Endothelial cell (in vitro differentiated cells): ENCODE data around the gene WHRN. TPM values are rescaled to one million over a fixed set of nuclear protein-coding genes. Genes with fewer than 3 reads are reported as not detected.
A peak's percentile ranks its signal among the peaks of the same experiment; 100 is the strongest.

Source experiments
- DNase-seq: peaks from one replicate; pipeline ENCODE4 v3.0.0; 2021; ENCODE audit warnings: low spot score
- H3K27ac Mint-ChIP-seq: one replicate; pipeline ENCODE4 v1.8.0; 2021; ENCODE audit warnings: mixed read lengths, inconsistent platforms; ENCODE audit not compliant: unreplicated experiment
- H3K27me3 Mint-ChIP-seq: one replicate; pipeline ENCODE4 v1.8.0; 2021; ENCODE audit warnings: mild to moderate bottlenecking, moderate library complexity, mixed read lengths, inconsistent platforms; ENCODE audit not compliant: unreplicated experiment
- H3K36me3 Mint-ChIP-seq: one replicate; pipeline ENCODE4 v1.8.0; 2021; ENCODE audit warnings: mild to moderate bottlenecking, low read depth, mixed read lengths, inconsistent platforms; ENCODE audit not compliant: unreplicated experiment
- H3K4me1 Mint-ChIP-seq: one replicate; pipeline ENCODE4 v1.8.0; 2021; ENCODE audit warnings: mild to moderate bottlenecking, mixed read lengths, inconsistent platforms; ENCODE audit not compliant: unreplicated experiment
- H3K4me3 Mint-ChIP-seq: one replicate; pipeline ENCODE4 v1.8.0; 2021; ENCODE audit warnings: mild to moderate bottlenecking, mixed read lengths, inconsistent platforms; ENCODE audit not compliant: unreplicated experiment
- H3K9me3 Mint-ChIP-seq: one replicate; pipeline ENCODE4 v1.8.0; 2021; ENCODE audit warnings: mixed read lengths, inconsistent platforms; ENCODE audit not compliant: unreplicated experiment
- CTCF ChIP-seq: fragments of 200-600 bp; sonication (generic); IDR thresholded peaks from one replicate; pipeline ENCODE4 v1.5.0; 2021; ENCODE audit warnings: antibody characterized with exemption; ENCODE audit not compliant: unreplicated experiment
- total RNA-seq: library from RNA; stranded (reverse); fragmentation: NEBNext Ultra II Directional; extraction: Animal tissue kit (Norgen Biotek cat#: 25700); gene quantifications from one replicate; pipeline ENCODE4 v1.2.1, GENCODE V29; 2021; ENCODE audit not compliant: unreplicated experiment

The WHRN gene
- total RNA-seq, 1 donor from 2014 or later, result 4.1 TPM

- Mint-ChIP-seq H3K36me3 (peaks cover 43% of the 10 kb centered on the region), H3K4me3 (peak overlapping the region; percentile 3), H3K9me3 (no peaks in the 10 kb centered on the region), H3K27ac (peak overlapping the region; percentile 16), H3K27me3 (peaks cover 17% of the 10 kb centered on the region), H3K4me1 (peaks cover 66% of the 10 kb centered on the region)
- no peak for TF ChIP-seq CTCF
- no peak for DNase-seq
These were observed 129.7 kb downstream of the WHRN start for GRCh38 chr9:114375386-114376175.

DNA sequence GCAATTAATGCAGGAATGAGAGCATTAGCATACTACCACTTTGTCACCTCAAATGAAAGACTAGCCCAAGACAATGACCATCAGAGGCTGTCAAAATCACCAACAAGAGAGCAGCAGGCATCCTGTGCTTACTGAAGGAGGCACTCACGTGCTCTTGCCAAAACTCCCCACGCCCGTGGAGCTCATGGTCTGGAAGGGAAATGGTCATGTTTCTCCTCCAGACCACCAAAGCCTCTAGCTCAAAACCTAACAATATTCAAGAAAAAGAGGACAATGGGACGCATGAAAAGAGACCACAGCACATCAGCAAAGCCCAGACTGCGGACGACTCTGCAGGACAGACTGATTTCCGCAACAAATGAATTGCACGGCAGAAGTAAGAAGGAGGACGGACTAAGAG, 130.3 kb downstream of the WHRN start:
- Mint-ChIP-seq H3K4me1 (peaks cover 67% of the 10 kb centered on the region), H3K27ac (peak overlapping the region; percentile 16), H3K27me3 (peaks cover 14% of the 10 kb centered on the region), H3K4me3 (peak overlapping the region; percentile 3), H3K9me3 (no peaks in the 10 kb centered on the region), H3K36me3 (peaks cover 39% of the 10 kb centered on the region)
- TF ChIP-seq CTCF, result no peak
- no peak for DNase-seq

DNA sequence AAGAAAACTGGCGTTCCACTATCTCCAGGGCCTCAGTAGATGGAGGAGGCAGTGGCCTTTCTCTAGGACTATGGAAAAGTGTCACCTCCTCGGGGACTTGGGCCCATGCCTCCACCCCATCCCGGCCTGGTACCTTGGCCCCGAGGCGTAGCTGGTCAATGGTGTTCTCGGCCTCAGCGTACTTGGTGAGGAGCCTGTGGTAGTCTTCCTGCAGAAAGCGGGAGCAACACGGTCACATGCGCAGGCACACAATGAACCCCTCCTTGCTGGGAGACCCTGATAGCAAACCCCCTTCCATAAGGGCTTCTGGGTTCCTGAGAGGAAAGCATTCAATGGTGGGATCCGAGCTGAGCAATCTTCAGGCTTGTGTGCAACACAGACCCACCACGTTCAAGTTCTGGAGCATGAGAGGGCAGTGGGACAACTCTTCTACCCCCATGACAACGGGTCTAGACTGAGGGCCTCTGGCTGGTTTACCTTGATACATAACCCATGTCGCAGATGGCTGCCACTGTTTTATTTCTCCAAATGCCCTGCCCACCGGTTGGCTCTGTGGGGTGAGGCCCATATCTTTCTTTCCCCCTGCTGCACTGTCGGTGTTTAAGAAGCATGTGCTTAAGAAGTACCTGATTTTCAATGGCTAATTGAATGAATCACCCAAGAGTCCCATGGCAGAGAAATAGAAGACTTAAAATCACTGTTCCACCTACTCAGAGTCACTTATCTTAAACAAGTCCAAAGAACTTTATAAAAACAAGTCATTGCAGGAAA, 131.1 kb downstream of the WHRN start:
- H3K4me1 Mint-ChIP-seq, result peaks cover 73% of the 10 kb centered on the region
- no peaks in the 10 kb centered on the region for H3K9me3 Mint-ChIP-seq
- DNase-seq, result no peak
- peak overlapping the region; percentile 23 for H3K4me3 Mint-ChIP-seq
- H3K27ac Mint-ChIP-seq, result peak overlapping the region; percentile 5
- H3K27me3 Mint-ChIP-seq, result peaks cover 17% of the 10 kb centered on the region
- peaks cover 41% of the 10 kb centered on the region for H3K36me3 Mint-ChIP-seq
- no peak for TF ChIP-seq CTCF

GRCh38 chr9:114372921-114373448, 132.3 kb downstream of the WHRN start:
- peaks cover 12% of the 10 kb centered on the region for H3K27me3 Mint-ChIP-seq
- DNase-seq, result peak; percentile 59
- peak overlapping the region; percentile 99 for H3K27ac Mint-ChIP-seq
- TF ChIP-seq CTCF, result no peak
- H3K4me1 Mint-ChIP-seq, result peaks cover 64% of the 10 kb centered on the region
- H3K9me3 Mint-ChIP-seq, result no peaks in the 10 kb centered on the region
- peaks cover 31% of the 10 kb centered on the region for H3K36me3 Mint-ChIP-seq
- H3K4me3 Mint-ChIP-seq, result no peak overlapping the region
